HG03432 (cell line): ENCODE data around the gene SCN2B.
"Not testable (repeated sequence)": the region's sequence is repeated elsewhere in the genome, so short reads cannot be mapped to it uniquely, and the experiment has no call there.

Source experiments
- ATAC-seq: cut with Tn5 transposase; IDR thresholded peaks from one replicate; pipeline ENCODE4 v1.9.1; 2021; ENCODE audit warnings: mild to moderate bottlenecking, moderate library complexity; ENCODE audit not compliant: unreplicated experiment

Gene SCN2B

DNA sequence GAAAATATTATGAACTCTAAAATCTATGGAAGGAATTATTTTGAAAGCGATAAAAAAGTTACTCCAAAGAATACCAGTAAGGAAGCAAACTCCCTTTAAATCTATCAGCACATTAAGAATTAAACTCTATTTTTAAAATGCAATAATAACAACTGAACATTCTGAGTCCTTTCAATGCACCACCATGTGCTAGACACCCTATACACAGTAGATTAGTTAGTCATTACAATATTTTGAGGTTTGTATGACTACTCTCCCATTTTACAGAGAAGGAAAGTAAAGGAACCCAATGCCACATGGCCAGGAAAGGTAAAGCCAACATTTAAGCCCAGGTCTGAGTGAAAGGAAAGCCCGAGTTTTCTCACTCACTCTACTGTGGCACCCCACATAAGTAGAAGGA lies 30.6 kb upstream of the SCN2B start:
- no peak for ATAC-seq

DNA sequence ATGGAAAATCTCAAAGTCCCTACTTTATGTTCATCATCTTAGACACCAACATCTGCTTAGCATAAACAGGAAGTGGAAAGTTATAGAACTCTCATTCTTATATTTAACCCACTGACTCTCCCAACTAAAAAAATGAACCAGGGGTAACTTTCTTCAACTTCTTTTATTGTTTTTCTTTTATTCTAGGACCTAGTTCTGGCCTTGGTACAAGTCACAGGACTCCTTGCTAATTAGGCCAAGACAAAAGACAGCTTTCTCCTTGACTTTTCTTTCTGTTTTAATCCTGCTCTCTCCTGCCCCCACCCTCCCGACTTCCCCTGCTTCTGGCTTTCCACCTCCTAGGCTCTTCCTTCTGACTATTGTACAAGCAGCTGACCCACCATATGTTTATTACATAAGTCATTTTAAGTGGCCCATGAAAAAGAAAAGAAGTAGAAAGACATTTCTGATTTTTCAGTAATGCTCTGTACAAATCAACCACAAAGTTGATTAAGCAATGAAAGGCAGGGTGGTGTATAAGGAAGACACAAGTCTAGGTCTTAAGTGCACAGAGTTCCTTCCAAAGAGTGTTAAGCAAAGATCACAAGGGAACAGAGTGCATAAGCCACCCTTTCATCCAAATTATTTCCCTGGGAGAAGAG lies 30.1 kb upstream of the SCN2B start:
- ATAC-seq = no peak

- no peak for ATAC-seq
Observed at GRCh38 chr11:118205606-118206378, 29.4 kb upstream of the SCN2B start.

GRCh38 chr11:118202599-118203422 lies 26.4 kb upstream of the SCN2B start:
- no peak for ATAC-seq

DNA sequence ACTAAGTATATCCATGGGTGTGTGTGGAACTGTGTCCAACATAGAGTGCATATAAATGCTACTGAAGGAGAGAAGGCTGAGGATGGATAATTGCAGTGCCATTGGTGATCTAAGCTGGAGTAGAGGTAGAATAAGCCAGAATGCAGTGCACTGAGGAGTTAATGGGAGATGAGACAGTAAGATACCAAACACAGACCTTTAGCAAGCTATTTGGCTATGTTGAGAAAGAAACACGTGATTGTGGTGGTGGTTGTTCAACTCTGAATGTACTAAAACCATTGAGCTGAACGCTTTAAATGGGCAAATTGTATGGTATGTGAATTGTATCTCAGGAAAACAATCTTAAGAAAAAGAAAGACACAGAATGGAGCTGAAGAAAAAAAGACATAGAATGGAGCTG lies 25.5 kb upstream of the SCN2B start:
- no peak for ATAC-seq

- no peak for ATAC-seq
Observed at GRCh38 chr11:118200901-118201680, 24.7 kb upstream of the SCN2B start.

DNA sequence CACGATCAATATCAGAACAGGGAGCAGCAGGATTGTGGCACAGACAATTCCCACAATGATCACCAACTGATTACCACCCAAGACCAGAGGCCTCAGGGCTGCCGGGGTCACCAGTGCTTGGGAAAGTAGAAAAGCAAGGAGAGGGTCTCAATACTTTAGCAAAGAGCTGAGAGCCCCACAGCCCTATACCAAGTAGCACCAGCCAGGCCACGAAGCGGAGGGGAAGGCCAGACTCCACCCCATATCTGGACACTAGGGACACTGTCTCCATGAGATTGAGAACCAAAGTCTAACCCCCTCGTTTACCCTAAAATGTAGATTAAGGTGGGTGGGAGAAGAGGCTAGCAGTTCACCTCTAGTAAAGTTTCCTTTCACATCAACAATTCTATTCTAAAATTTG lies 24.1 kb upstream of the SCN2B start:
- ATAC-seq = no peak

- ATAC-seq = no peak
Observed at GRCh38 chr11:118199135-118199534, 22.7 kb upstream of the SCN2B start.

DNA sequence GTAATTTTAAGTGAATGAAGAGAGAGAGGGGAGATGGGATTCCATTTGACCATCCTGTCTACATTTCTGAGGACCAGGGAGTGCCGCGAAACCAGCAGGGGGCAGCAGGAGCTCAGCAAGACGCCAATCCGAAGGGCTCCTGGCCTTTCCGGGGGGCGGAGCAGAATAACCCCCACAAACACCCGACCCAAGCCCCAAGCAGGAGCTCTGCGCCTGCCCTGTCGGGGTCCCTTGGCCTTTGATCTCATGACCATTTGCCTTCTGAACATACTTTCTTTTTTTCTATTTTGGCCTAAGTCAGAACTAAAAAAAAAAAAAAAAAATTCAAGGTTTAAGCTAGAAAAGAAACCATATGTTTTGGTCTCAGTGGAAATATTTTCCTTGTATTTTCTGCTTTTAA lies 21.9 kb upstream of the SCN2B start:
- ATAC-seq = no peak

DNA sequence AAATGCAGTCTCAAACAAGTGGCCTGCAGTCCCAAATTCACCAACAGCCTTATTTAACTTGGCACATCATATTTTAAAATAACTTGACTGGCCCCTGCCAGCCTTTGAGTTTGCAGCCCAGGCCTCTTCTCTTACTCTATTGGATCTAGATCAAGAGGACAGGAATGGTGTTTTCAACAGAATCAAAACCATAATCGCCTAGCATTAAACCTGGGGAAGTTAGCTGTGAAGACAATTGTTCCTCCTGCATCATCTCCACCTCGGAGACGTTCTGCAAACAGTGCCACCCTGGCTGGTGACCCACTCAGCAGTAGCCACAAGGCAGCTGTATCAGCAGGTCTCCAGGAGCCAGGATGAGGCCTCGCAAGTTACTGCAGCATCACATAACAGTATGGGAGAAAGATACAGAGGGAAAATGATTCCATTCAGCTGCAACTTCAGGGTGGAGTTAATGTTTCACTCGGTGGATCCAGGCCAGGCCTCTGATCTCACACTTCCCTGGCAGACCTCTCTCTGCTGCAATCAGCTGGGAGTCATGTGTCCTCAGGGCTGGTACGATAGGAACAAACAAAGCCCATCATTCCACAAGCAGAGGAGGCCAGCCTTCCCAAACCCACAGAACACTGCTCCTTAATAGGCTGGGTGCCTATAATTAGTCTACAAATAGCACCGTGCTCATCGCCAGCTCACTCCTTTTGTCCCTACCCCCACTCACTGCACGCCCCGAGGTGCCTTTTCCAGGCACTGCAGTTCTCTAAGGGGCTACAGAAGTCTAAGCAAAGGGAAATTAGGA lies 18.6 kb upstream of the SCN2B start:
- ATAC-seq = no peak

- ATAC-seq = no peak
Observed at GRCh38 chr11:118193910-118194566, 17.6 kb upstream of the SCN2B start.

GRCh38 chr11:118192817-118193216 lies 16.4 kb upstream of the SCN2B start:
- ATAC-seq = not testable (repeated sequence)

DNA sequence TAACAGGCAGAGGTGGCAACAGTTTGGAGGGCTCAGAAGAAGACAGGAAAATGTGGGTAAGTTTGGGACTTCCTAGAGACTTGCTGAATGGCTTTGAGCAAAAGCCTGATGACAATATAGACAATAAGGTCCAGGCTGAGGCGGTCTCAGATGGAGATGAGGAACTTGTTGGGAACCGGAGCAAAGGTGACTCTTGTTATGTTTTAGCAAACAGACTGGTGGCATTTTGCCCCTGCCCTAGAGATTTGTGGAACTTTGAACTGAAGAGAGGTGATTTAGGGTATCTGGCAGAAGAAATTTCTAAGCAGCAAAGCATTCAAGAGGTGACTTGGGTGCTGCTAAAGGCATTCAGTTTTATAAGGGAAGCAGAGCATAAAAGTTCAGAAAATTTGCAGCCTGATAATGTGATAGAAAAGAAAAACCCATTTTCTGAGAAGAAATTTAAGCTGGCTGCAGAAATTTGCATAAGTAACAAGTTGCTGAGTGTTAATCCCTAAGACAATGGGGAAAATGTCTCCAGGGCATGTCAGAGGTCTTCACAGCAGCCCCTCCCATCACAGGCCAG lies 14.6 kb upstream of the SCN2B start:
- not testable (repeated sequence) for ATAC-seq

GRCh38 chr11:118186346-118187107 lies 10.1 kb upstream of the SCN2B start:
- no peak for ATAC-seq

GRCh38 chr11:118184784-118185579 lies 8.5 kb upstream of the SCN2B start:
- no peak for ATAC-seq

- not testable (repeated sequence) for ATAC-seq
Observed at GRCh38 chr11:118183691-118184090, 7.3 kb upstream of the SCN2B start.

DNA sequence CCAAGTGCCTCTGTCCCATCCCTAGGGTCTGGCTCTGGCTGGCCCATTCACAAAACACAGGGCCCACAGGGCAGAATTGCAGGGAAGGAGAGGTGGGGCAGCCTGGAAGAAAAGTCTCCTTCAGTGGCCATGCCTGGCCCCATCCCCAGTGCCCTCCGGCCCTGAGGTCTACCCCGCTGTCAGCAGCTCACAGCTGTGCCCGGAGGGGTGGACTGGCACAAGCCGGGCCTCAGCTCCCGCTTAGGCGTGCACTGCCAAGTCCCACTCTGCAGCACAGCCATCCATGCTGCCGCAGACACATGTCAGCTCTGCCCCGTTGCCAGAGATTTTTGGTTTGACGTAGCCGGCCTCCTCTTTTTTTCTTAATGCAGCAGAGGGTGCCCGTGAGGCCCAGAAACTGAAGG lies 3.9 kb upstream of the SCN2B start:
- no peak for ATAC-seq

DNA sequence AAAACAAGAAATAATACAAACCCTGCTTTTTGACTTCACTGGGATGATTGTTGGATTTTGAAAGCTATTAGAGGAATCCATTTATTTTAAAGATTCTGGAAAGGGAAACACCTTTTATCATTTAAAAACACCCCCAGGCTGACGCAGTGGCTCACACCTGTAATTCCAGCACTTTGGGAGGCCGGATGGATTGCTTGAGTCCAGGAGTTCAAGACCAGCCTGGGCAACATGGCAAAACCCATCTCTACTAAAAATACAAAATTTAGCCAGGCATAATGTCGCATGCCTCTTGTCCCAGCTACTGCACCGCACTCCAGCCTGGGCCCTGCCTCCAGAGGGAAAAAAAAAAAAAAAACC lies 317 bp upstream of the SCN2B start:
- ATAC-seq = no peak
